GM12891 (cell line): ENCODE measurements around the gene EFEMP1. TPM values are rescaled to one million over a fixed set of nuclear protein-coding genes. Genes with fewer than 3 reads are reported as not detected.

Experiments used
- DNase-seq: peaks from one replicate; pipeline ENCODE4 v3.0.0; 2011; ENCODE audit warnings: low spot score; ENCODE audit not compliant: insufficient read length
- FAIRE-seq: peaks from 2 replicates; lab custom pipeline; 2011; peaks lifted over from hg19 to GRCh38; lab: Jason Lieb, UNC
- PAX5 ChIP-seq: IDR thresholded peaks from 2 replicates; pipeline ENCODE4 v1.6.1; 2011; ENCODE audit warnings: low read length, moderate library complexity, mild to moderate bottlenecking; ENCODE audit not compliant: insufficient read depth, severe bottlenecking
- POLR2A ChIP-seq: IDR thresholded peaks from 2 replicates; pipeline ENCODE4 v1.6.1; 2011; ENCODE audit warnings: low read depth, low read length, control low read depth
- POLR2AphosphoS5 ChIP-seq: IDR thresholded peaks from 2 replicates; pipeline ENCODE4 v1.6.1; 2011; ENCODE audit warnings: low read depth, low read length, control low read depth
- POU2F2 ChIP-seq: IDR thresholded peaks from 2 replicates; pipeline ENCODE4 v1.6.1; 2011; ENCODE audit warnings: low read depth, mild to moderate bottlenecking, control low read depth, low read length, moderate library complexity
- SPI1 ChIP-seq: IDR thresholded peaks from 2 replicates; pipeline ENCODE4 v1.6.1; 2011; ENCODE audit warnings: low read depth, low read length, control low read depth
- TAF1 ChIP-seq: IDR thresholded peaks from 2 replicates; pipeline ENCODE4 v1.6.1; 2011; ENCODE audit warnings: low read depth, low read length, control low read depth
- polyA plus RNA-seq: library from polyadenylated mRNA; unstranded; fragments of >200 nt; gene quantifications from one replicate; pipeline ENCODE4 v1.2.1, GENCODE V29; 2012; ENCODE audit warnings: low read depth, missing spikeins, inconsistent platforms; ENCODE audit not compliant: missing spikeins

EFEMP1 gene
- polyA plus RNA-seq, result 0.23 TPM

DNA sequence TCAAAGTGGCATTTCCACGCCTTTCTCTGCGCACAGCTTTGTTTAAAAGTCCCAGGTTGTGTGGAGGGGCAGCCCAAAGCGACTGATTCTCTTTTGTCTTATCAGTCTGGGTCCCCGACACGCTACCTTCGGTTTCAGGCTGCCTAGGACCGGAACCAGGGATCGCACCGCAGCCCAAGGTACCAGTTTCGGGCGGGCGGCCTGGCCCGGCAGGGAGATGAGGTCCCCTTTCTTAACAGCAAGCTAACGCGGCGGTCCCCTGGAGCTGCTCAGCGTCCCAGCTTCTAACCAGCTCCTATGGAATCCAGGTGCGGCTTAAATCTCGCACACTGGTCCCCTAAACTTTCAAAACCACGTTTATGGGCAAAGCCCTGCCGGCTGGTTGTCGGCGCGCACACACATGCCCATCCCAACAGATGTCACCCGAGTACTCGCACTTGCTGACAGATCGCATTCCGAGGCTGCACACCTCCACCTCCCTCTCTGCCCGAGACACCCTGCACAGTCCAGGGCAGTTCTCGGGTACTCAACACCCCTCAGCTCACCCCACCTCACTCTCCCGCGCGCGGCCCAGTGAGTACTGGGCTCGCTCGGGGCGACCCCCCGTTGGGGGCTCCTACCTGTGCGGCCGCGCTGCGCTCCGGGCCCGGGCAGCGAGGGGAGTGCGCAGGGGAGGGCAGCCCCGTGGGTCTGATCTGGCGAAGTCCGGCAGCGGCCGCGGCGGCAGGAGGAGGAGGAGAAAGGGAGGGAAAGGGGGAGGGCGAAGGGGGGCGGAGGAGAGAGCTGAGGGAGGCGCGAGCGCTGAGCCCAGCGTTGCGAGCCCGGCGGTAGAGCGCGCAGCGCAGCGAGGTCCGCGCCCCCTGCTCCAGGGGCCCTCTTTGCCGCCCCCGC lies at the start of gene EFEMP1:
Gene EFEMP1, minus strand, starts transcription at position 692 of the 891 bp plus-strand sequence. CDS start 1,342 bp downstream, outside the sequence.
- DNase-seq (peak; percentile 23), FAIRE-seq (no peak)
- TF ChIP-seq POU2F2 (no peak), PAX5 (no peak), SPI1 (no peak), POLR2A (no peak), TAF1 (no peak)

DNA sequence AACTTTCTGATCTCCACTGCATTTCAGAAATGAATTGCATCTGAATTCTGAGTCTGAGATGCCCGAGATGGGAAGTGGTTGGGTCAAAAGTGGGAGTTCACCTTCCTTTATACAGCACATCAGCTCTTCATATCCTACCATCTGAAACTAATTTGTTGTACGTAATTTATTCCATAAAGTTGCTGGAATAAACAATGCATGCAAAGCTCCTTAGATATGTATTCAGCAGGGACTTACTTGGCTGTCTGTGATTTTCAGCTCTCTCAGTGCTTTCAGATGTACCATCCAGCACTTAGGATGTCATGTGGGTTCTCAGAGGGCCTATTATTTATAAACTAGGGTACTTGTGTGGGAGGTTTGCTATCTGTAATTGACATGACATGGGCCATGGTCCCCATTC lies 46.9 kb upstream of the EFEMP1 start:
- DNase-seq (no peak), FAIRE-seq (no peak)

GRCh38 chr2:55968941-55969340 lies 45.4 kb upstream of the EFEMP1 start:
- DNase-seq (no peak), FAIRE-seq (no peak)
- no peak for TF ChIP-seq POLR2A

More for the DNA sequence above, 46.9 kb upstream of the EFEMP1 start:
- TF ChIP-seq TAF1 (no peak), SPI1 (no peak)

- no peak for TF ChIP-seq POU2F2
- TF ChIP-seq PAX5, result no peak
- no peak for TF ChIP-seq SPI1
- TF ChIP-seq POLR2A, result no peak
- TF ChIP-seq POLR2AphosphoS5, result no peak
- no peak for TF ChIP-seq TAF1
- no peak for DNase-seq
- FAIRE-seq, result no peak
Observed at GRCh38 chr2:55966401-55967118, 43.0 kb upstream of the EFEMP1 start.

DNA sequence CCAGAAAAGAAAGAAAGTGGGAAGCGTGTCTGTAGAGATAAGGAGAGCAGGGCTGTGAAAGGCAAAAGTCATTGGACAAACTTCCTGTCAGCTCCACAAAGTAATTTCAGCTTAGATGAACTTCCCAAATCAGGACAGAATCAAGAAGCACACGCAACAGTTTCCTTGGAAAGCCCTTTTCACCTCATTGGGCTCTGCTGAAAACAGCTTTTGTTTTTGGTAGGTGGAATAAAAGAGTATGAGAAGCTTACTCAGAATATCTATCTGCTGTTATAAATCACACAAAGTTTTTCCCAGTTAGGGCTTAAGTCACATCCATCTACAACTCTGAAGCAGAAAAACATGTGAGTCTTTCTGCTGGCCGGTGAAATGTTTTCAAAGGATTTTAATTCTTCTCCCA lies 42.4 kb upstream of the EFEMP1 start:
- FAIRE-seq, result no peak

DNA sequence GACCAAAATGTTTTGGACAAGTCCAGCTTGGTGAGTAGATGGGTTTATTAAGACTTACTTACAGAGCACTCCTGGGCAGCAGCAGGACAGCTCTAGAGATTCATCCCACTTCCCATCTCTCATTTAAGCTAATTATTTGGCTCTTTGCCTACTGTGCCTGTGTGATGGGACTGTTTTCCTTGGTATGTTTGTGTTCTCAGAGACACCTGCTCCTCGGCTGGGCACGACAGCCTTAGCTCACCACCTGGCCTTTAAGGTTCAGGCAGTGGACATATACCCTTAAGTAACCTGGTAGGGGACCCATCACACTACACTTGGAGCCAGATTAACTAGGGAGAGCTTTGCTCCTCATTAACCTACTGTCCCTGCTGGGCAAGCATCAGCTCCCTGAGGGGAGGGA lies 41.7 kb upstream of the EFEMP1 start:
- no peak for TF ChIP-seq POU2F2
- no peak for TF ChIP-seq POLR2AphosphoS5
- no peak for TF ChIP-seq POLR2A
- TF ChIP-seq PAX5, result no peak
- FAIRE-seq (no peak), DNase-seq (no peak)

More for the DNA sequence above, 42.4 kb upstream of the EFEMP1 start:
- no peak for DNase-seq
- no peak for TF ChIP-seq SPI1
- TF ChIP-seq POLR2A, result no peak
- TF ChIP-seq POLR2AphosphoS5, result no peak
- no peak for TF ChIP-seq TAF1
- TF ChIP-seq PAX5, result no peak
- TF ChIP-seq POU2F2, result no peak

DNA sequence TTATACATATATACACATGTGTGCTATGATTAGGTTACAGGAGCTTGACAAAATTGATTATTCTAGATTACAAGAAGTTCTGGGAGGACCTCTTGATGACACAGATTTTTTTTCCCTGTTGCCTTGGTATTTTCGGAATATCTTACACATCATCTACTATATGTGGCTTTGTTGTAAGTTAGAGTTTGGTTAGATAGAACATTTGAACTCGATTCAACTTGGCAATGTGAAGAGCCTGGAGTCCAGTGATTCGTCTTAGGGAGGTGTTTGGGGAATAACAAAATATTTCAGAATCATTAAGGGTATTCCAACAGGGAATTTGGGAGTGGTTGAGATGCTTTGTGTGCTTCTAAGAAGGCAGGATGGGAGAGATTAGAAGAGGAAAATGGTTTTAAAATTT lies 39.3 kb upstream of the EFEMP1 start:
- DNase-seq (no peak), FAIRE-seq (no peak)
- no peak for TF ChIP-seq POU2F2
- no peak for TF ChIP-seq PAX5
- no peak for TF ChIP-seq SPI1
- no peak for TF ChIP-seq TAF1
- no peak for TF ChIP-seq POLR2A
- TF ChIP-seq POLR2AphosphoS5, result no peak

- FAIRE-seq, result no peak
- TF ChIP-seq POU2F2 (no peak), POLR2A (no peak), TAF1 (no peak), SPI1 (no peak), PAX5 (no peak), POLR2AphosphoS5 (no peak)
- peak; percentile 2 for DNase-seq
Observed at GRCh38 chr2:55961318-55961911, 37.8 kb upstream of the EFEMP1 start.

GRCh38 chr2:55958756-55959155 lies 35.2 kb upstream of the EFEMP1 start:
- TF ChIP-seq TAF1, result no peak
- no peak for TF ChIP-seq POLR2AphosphoS5
- TF ChIP-seq PAX5, result no peak
- TF ChIP-seq POU2F2, result no peak
- no peak for TF ChIP-seq SPI1
- no peak for TF ChIP-seq POLR2A
- FAIRE-seq (no peak), DNase-seq (no peak)
